GM12878 (cell line): ENCODE results near the gene HYPK. TPM values are rescaled to one million over a fixed set of nuclear protein-coding genes. Genes with fewer than 3 reads are reported as not detected.
A peak's percentile ranks its signal among the peaks of the same experiment; 100 is the strongest.
"Not testable (repeated sequence)": the region's sequence is repeated elsewhere in the genome, so short reads cannot be mapped to it uniquely, and the experiment has no call there.

Experiments used
- ATAC-seq: fragments of 200-7000 bp; cut with Tn5 transposase; 3 replicates; pipeline ENCODE4 v1.9.1; 2020; ENCODE audit warnings: mild to moderate bottlenecking, moderate library complexity
- BruUV-seq: library from RNA; stranded (reverse); fragments of 400-500 nt; replicated peaks from 2 replicates; lab custom pipeline; 2021; lab: Mats Ljungman, UMichigan
- CTCF ChIA-PET: fragments of 300-600 bp; sonication (Branson Sonifier 250); formaldehyde crosslinking; extraction: SDS; loops from one replicate; lab custom pipeline; 2021; ENCODE audit warnings: inconsistent platforms; lab: Yijun Ruan, JAX
- POLR2A ChIA-PET: fragments of 350-600 bp; formaldehyde crosslinking; extraction: SDS; loops from one replicate; lab custom pipeline; 2021; ENCODE audit warnings: inconsistent platforms; lab: Charles Lee
- RAD21 ChIA-PET: fragments of 300-600 bp; sonication (Branson Sonifier 250); formaldehyde crosslinking; loops from one replicate; lab custom pipeline; 2023; ENCODE audit warnings: antibody characterized with exemption; ENCODE audit not compliant: unreplicated experiment; lab: Charles Lee
- SMC1A ChIA-PET: fragments of 300-600 bp; sonication (Branson Sonifier 250); formaldehyde crosslinking; loops from one replicate; lab custom pipeline; 2023; ENCODE audit not compliant: unreplicated experiment, uncharacterized antibody; lab: Charles Lee
- DNase-seq: peaks from one replicate; pipeline ENCODE4 v3.0.0-alpha.2; 2011; ENCODE audit warnings: low read depth, low spot score
- FAIRE-seq: peaks from 3 replicates; lab custom pipeline; 2011; peaks lifted over from hg19 to GRCh38; lab: Jason Lieb, UNC
- H2AFZ ChIP-seq: 2 replicates; pipeline ENCODE4 v1.6.0; 2011; ENCODE audit warnings: low read depth, low read length, control low read depth; ENCODE audit not compliant: control insufficient read depth
- H3K27ac ChIP-seq: 2 replicates; pipeline ENCODE4 v1.5.1; 2011; ENCODE audit warnings: control low read depth; ENCODE audit not compliant: control insufficient read depth, insufficient read depth
- H3K27me3 ChIP-seq, 2 experiments: replicated peaks in 1 of 2; 2 replicates each; pipeline versions ENCODE4 v1.6.0 to v1.6.1; 2011; ENCODE audit warnings: low read length in 1 of 2; ENCODE audit not compliant: control insufficient read depth in 2 of 2, insufficient read depth in 2 of 2
- H3K36me3 ChIP-seq, 2 experiments: 2 replicates each; pipeline ENCODE4 v1.5.1; 2011; ENCODE audit warnings: low read length in 1 of 2; ENCODE audit not compliant: control insufficient read depth in 2 of 2, insufficient read depth in 2 of 2
- H3K4me1 ChIP-seq: 2 replicates; pipeline ENCODE4 v1.6.1; 2011; ENCODE audit warnings: mild to moderate bottlenecking, low read length, moderate library complexity, mixed read lengths; ENCODE audit not compliant: control insufficient read depth, insufficient read depth
- H3K4me2 ChIP-seq: 2 replicates; pipeline ENCODE4 v1.6.0; 2011; ENCODE audit warnings: control low read depth; ENCODE audit not compliant: control insufficient read depth, insufficient read depth
- H3K4me3 ChIP-seq: fragments of 200-600 bp; sonication (generic); 2 replicates; pipeline ENCODE4 v1.5.1; 2016
- H3K79me2 ChIP-seq: 2 replicates; pipeline ENCODE4 v1.6.0; 2011; ENCODE audit warnings: low read length; ENCODE audit not compliant: control insufficient read depth, insufficient read depth
- H3K9ac ChIP-seq: 2 replicates; pipeline ENCODE4 v1.8.0; 2011; ENCODE audit warnings: low read length, control low read depth, mixed read lengths; ENCODE audit not compliant: control insufficient read depth, insufficient read depth
- H3K9me3 ChIP-seq: replicated peaks from 3 replicates; pipeline ENCODE4 v1.5.1; 2011; ENCODE audit warnings: mild to moderate bottlenecking, low read length; ENCODE audit not compliant: control insufficient read depth, insufficient read depth
- H4K20me1 ChIP-seq: 2 replicates; pipeline ENCODE4 v1.6.0; 2011; ENCODE audit not compliant: control insufficient read depth, insufficient read depth
- MLLT1 ChIP-seq: fragments of 450-650 bp; IDR thresholded peaks from 2 replicates; pipeline ENCODE4 v1.6.1; 2016; ENCODE audit warnings: mild to moderate bottlenecking
- WGBS: methylation state at CpG from one replicate; pipeline ENCODE4 v1.1.6; 2016; ENCODE audit warnings: low lambda C conversion rate; ENCODE audit not compliant: insufficient replicate concordance, insufficient coverage; ENCODE audit errors: missing lambda C conversion rate; 5-methylcytosine and 5-hydroxymethylcytosine counted together
- in situ Hi-C: fragments of 300-500 bp; cut with MboI; formaldehyde crosslinking; loops from 9 replicates; pipeline ENCODE4 v1.14.3; 2018; ENCODE audit warnings: mixed read lengths
- intact Hi-C: fragments of 100-400 bp; cut with micrococcal nuclease; formaldehyde crosslinking; loops from one replicate; pipeline ENCODE4 v1.14.2; 2022; ENCODE audit not compliant: unreplicated experiment
- polyA plus RNA-seq, 11 experiments: library from polyadenylated mRNA; depleted of rRNA in 4 of 11; unstranded in 6 of 11; stranded (reverse) in 5 of 11; fragments of >200 nt; fragmentation: Nextera tagmentation in 4 of 11; fragmentation: Illumina TruSeq in 1 of 11; extraction: Ambion mirVana in 4 of 11; extraction: Trizol in 1 of 11; gene quantifications; 1 replicate in 1 of 11; 2 replicates in 10 of 11; pipeline versions ENCODE4 v1.2.1 to v1.2.3, GENCODE V29; 2011 to 2016; ENCODE audit warnings: inconsistent platforms in 2 of 11, missing spikeins in 2 of 11, low read depth in 1 of 11
- total RNA-seq, 4 experiments: library from RNA; depleted of rRNA in 3 of 4; stranded (reverse); fragments of >200 nt in 3 of 4; fragmentation: Illumina TruSeq in 1 of 4; extraction: Trizol in 1 of 4; gene quantifications; 2 replicates each; pipeline versions ENCODE4 v1.2.1 to v1.2.3, GENCODE V29; 2013 to 2021

Gene HYPK
- total and polyA plus RNA-seq, 10 of the 15 experiments (the other 5 are each of a cell fraction or from before 2014, with no cell fraction given) = 8.0 to 38.4 (median 17.5) TPM

GRCh38 chr15:43831519-43832052, 31.2 kb downstream of the HYPK start:
- ATAC-seq, DNase-seq, H4K20me1 ChIP-seq, intact Hi-C loops, H3K4me1 ChIP-seq, FAIRE-seq, in situ Hi-C loops, BruUV-seq, H3K27me3 ChIP-seq, H3K36me3 ChIP-seq, H3K9ac ChIP-seq, H2AFZ ChIP-seq, H3K9me3 ChIP-seq, H3K27ac ChIP-seq: not testable (repeated sequence)
- ChIA-PET CTCF (interaction anchor here (0.7 to 1.4 kb wide), 6 partner anchors 31 to 838 kb away, joined by 3 to 6 read pairs (median 3); partner anchors contain the start of genes ELL3, HYPK and SERINC4), SMC1A (interaction anchor here (0.7 to 2.8 kb wide), 10 partner anchors 22 to 116 kb away, joined by 3 to 13 read pairs (median 4); partner anchors contain the start of genes ELL3, HYPK and SERINC4), RAD21 (interaction anchor here (0.8 to 3.2 kb wide), 6 partner anchors 16 to 55 kb away, joined by 4 to 17 read pairs (median 6); partner anchors contain the start of gene ELL3), POLR2A (interaction anchor here (0.7 to 2.4 kb wide), 10 partner anchors 9 to 465 kb away, joined by 3 to 10 read pairs (median 4); partner anchors contain the start of genes HYPK and SERINC4)
- Histone ChIP-seq H3K4me3 (peak overlapping the region; percentile 13; the same call in 1 of the 2 replicates), H3K79me2 (peaks cover 59% of the 10 kb centered on the region), H3K4me2 (peak overlapping the region; percentile 69)
- peak; percentile 97 for TF ChIP-seq MLLT1
- 92% methylated on average over 14 of the region's 14 CpGs for WGBS

GRCh38 chr15:43832485-43832884, 32.1 kb downstream of the HYPK start:
- not testable (repeated sequence) for H3K27ac ChIP-seq, ATAC-seq
- CTCF ChIA-PET = interaction anchor here (1.0 to 1.5 kb wide), 5 partner anchors 8 to 40 kb away, joined by 3 to 6 read pairs (median 3); partner anchors contain the start of genes HYPK, MFAP1 and SERINC4

More at GRCh38 chr15:43832485-43832884, 32.1 kb downstream of the HYPK start:
- ChIA-PET RAD21 (interaction anchor here (0.5 to 3.2 kb wide), 7 partner anchors 8 to 73 kb away, joined by 3 to 17 read pairs (median 6); partner anchors contain the start of gene ELL3), POLR2A (interaction anchor here (0.5 to 2.4 kb wide), 7 partner anchors 11 to 816 kb away, joined by 3 to 10 read pairs (median 6); partner anchors contain the start of genes HYPK and SERINC4), SMC1A (interaction anchor here (1.0 to 2.8 kb wide), 5 partner anchors 12 to 56 kb away, joined by 3 to 13 read pairs (median 4); partner anchors contain the start of genes ELL3 and SERF2)
- DNase-seq, H4K20me1 ChIP-seq, H3K4me1 ChIP-seq, H3K4me3 ChIP-seq, H3K36me3 ChIP-seq, H3K9ac ChIP-seq, BruUV-seq, H3K27me3 ChIP-seq, H3K4me2 ChIP-seq, H2AFZ ChIP-seq, intact Hi-C loops, FAIRE-seq, H3K9me3 ChIP-seq, in situ Hi-C loops: not testable (repeated sequence)
- H3K79me2 ChIP-seq = peaks cover 50% of the 10 kb centered on the region
- WGBS = 79% methylated on average over 5 of the region's 6 CpGs
